PC-9 (cell line): ENCODE data around the gene LARP4B.

ENCODE experiments used
- EZH2 ChIP-seq: fragments of 200-600 bp; sonication (generic); IDR thresholded peaks from 2 replicates; pipeline ENCODE4 v1.8.0; 2017; ENCODE audit warnings: antibody characterized with exemption, low read depth
- TF ChIP-seq, protein P1 (sequence below): fragments of 200-600 bp; sonication (generic); conservative IDR thresholded peaks from 2 replicates; pipeline ENCODE4 v1.6.1; 2017; ENCODE audit warnings: mixed run types, antibody characterized with exemption, mild to moderate bottlenecking, moderate library complexity

GRCh38 chr10:760622-761021 is 170.9 kb downstream of the LARP4B start:
- no peak for TF ChIP-seq EZH2
- TF ChIP-seq, protein P1, sequence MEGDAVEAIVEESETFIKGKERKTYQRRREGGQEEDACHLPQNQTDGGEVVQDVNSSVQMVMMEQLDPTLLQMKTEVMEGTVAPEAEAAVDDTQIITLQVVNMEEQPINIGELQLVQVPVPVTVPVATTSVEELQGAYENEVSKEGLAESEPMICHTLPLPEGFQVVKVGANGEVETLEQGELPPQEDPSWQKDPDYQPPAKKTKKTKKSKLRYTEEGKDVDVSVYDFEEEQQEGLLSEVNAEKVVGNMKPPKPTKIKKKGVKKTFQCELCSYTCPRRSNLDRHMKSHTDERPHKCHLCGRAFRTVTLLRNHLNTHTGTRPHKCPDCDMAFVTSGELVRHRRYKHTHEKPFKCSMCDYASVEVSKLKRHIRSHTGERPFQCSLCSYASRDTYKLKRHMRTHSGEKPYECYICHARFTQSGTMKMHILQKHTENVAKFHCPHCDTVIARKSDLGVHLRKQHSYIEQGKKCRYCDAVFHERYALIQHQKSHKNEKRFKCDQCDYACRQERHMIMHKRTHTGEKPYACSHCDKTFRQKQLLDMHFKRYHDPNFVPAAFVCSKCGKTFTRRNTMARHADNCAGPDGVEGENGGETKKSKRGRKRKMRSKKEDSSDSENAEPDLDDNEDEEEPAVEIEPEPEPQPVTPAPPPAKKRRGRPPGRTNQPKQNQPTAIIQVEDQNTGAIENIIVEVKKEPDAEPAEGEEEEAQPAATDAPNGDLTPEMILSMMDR = no peak
